SW480 (cell line): ENCODE results near the gene MUCL3.
A peak's percentile ranks its signal among the peaks of the same experiment; 100 is the strongest.
"Not testable (repeated sequence)": the region's sequence is repeated elsewhere in the genome, so short reads cannot be mapped to it uniquely, and the experiment has no call there.

Experiments used
- DNase-seq: peaks from one replicate; pipeline ENCODE4 v3.0.0-alpha.2; 2016; ENCODE audit warnings: low spot score

Gene MUCL3

DNA sequence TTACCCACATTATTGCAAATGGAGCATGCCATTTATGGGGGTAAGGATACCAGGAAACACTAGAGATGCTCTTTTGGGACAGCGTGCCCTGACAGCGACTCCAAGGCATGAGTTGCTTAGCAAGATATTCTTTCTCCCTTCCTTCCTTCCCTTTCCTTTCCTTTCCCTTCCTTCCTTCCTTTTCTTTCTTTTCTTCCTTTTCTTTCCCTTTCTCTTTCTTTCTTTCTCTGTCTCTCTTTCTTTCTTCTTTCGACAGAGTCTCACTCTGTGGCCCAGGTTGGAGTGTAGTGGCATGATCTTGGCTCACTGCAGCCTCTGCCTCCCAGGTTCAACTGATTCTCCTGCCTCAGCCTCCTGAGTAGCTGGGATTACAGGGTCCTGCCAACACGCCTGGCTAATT, 3.3 kb downstream of the MUCL3 start:
- no peak for DNase-seq

DNA sequence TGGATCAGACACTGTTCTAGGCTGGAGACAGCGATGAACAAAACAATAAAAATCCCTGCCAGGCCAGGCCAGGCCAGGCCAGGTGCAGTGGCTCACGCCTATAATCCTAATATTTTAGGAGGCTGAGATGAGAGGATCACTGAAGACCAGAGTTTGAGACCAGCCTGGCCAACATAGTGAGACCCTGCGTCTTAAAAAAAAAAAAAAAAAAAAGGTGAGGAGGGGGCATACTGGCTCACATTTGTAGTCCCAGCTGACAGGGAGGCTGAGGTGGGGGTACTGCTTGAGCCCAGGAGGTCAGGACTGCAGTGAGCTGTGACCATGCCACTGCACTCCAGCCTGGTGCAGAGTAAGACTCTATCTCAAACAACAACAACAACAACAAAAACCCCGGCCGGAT, 4.5 kb downstream of the MUCL3 start:
- no peak for DNase-seq

DNA sequence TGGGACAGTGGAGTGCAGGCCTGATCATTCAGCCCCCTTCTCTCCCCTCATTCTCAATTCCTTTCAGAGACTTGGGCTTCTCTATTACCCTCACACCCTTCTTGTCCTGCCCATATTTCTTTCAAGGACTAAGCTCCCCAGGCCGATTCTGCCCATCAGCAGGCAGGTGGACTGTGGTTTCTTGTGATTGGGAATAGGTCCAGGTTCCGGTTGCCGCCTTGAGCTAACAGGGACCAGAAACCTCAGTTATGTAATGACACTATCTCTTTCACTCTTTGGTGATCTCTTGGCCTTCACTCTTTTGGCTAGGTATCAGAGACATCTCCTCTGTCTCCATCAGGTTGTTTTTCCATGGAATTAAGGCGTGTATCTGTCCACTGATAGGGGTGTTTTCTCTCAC, 6.5 kb downstream of the MUCL3 start:
- no peak for DNase-seq

DNA sequence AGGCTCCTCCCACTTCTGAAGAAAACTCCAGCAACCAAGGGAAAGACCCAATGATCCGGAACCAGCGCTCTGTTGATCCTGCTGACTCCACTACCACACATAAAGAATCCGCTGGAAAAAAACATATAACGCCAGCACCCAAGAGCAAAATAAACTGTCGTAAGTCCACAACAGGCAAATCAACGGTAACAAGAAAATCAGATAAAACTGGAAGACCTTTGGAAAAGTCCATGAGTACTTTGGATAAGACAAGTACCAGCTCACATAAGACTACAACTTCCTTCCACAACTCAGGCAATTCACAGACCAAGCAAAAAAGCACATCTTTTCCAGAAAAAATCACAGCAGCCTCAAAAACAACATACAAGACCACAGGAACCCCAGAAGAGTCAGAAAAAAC, 8.0 kb downstream of the MUCL3 start:
- DNase-seq = no peak

DNA sequence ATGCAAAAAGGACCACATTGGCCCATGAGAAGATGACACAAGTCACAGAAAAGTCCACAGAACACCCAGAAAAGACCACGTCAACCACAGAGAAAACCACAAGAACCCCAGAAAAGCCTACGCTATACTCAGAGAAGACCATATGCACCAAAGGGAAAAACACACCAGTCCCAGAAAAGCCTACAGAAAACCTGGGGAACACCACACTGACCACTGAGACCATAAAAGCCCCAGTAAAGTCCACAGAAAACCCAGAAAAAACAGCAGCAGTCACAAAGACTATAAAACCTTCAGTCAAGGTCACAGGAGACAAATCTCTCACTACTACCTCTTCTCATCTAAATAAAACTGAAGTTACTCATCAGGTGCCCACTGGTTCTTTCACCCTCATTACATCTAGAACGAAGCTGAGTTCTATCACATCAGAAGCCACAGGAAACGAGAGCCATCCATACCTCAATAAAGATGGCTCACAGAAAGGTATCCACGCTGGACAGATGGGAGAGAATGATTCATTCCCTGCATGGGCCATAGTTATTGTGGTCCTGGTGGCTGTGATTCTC, 11.2 kb downstream of the MUCL3 start:
- DNase-seq = no peak

DNA sequence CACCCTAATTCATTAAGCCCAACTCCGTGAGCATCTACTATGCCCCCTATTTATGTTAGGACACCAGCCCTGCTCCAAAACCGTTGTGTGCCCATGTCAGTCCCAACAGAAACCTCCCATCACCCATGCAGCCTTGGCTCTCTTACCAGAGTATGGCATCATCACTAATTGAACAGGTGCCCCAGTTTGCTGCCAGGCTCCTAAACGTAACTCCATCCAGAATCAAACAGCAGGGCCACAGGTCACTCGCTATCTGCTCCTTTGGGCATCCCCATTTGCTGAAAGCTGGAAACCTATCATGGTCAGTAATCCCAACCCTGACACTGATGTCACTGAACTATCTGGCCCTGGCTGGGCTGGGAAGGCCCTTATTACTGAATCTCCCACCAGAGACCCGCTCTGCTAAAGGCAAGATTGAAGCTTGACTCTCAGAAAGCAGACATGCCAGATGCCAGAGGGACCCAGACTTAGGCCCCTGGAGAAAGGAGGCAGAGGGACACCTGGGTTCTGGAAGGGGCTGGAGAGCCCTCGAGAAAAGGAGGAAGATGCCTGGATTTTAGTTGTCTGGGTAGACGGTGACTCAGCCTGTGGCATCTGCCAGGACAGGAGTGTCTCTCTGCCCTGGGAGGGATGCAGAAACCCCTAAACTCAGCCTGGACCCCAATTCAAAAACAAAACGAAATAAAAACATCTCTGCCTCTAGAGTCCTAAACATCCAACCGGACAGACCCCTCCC, 14.0 kb downstream of the MUCL3 start:
- DNase-seq = peak; percentile 20

DNA sequence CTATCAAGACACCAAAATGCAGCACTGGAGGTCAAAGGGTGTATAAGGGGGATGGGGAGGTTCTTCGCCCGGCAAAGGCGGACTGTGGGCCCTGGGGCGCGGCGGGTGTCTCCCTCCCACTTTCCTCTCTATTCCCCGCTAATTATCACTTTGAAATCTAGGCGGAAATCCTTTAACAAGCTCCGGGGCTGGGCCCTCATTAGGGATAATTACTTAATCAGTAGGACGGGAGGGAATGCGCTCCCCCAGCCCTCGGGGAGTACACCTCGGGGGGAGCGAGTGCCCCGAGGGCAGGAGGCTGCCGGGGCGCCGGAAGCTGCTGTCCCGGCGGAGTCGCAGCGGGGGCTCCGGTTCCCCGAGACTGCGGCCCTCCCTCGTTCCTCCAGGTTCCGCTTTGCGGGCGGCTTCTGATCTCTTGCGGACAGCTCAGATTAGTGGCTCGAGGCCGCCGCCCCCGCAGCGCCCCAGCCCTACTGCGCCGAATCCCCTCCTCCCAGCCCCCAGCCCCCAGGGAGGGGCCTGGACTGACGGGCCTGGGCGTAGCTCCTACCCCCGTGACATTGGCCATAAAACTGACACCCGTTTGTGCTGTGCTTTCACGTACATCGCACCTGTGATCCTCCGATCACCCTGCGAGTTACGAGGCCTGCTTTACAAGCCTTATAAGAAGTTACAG, 14.7 kb downstream of the MUCL3 start:
- DNase-seq = peak; percentile 74

DNA sequence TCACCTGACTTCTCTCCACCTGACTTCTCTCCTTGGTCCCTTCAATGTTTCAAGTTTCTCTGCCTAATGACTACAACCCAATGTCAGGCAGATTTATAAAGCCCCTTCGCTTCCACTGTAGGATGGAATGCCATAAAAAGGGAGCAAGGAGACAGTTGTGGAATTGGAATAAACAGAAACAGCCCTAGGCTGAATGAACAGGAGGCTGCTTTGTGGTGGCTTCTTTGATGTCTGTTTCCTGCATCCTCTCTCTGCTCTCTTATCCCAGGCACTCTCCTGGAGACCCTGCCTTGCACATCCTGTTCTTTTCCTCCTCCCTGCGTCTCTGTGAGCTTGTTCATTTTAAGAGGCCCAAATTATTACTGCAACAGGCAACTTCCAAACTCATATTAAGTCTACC, 16.9 kb downstream of the MUCL3 start:
- DNase-seq = peak; percentile 42

DNA sequence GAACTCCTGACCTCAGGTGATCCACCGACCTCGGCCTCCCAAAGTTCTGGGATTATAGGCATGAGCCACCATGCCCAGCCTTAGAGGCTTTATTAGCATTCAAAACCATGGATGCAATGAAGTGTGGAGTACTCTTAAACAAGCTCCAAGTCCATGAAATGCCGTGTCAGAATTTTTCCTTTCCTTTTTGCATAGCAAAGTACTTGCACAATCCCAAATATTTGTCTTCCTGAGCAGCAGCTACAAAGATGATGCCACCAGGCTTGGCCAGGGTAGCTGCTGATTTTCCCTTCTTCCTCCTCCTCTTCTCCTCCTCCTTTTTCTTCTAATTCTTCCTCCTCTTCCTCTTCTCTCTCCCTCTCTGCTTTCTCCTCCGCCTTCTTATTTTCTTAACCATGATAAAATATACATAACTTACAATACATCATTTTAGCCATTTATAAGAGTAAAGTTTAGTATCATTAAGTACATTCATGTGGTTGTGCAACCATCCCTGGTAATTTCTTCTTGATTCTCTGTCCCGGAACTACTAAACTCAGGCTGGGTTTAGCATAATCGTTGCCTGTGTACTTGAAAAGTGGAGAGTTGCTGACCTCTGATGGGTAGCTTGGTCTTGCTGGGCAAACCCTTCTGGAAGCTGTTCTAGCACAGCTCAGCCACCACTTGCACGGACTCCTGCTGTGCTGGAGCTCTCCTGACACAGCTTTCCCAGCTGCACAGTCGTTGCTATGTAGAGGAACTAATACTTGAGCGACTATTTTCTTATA, 20.3 kb downstream of the MUCL3 start:
- DNase-seq = no peak

DNA sequence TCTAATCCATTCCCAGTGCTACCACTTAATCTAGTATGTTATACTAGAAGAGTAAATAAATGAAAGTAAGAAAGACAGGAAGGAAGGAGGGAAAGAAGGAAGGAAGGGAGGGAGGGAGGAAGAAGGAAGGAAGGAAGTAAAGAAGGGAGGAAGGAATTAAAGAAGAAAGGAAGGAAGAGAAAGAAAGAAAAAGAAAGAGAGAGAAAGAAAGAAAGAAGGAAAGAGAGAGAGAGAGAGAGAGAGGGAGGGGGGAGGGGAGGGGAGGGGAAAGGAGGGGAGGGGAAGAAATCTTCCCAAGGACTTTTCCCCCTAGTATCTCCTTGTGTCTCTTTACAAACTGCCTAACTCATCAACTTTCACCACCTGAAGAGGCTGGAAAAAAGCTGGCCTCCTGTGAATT, 21.9 kb downstream of the MUCL3 start:
- no peak for DNase-seq

DNA sequence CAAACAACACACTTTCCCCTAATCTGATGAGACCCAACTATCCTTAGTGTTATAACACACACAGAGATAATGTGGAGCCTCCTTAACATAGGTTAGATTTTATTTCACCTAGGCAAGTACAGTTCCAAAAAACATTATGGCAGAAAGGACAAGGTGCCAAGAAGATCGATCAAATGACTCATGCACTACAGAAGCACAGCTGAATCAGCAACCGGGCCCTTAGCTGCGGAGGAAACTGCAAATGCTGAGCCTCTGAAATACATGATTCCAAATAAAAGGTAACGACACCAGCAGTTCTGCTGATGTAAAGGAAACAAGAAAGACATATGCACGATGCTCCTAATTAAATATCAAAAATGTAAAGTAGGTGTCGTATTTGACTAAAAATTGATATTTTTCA, 22.9 kb downstream of the MUCL3 start:
- DNase-seq = peak; percentile 22

DNA sequence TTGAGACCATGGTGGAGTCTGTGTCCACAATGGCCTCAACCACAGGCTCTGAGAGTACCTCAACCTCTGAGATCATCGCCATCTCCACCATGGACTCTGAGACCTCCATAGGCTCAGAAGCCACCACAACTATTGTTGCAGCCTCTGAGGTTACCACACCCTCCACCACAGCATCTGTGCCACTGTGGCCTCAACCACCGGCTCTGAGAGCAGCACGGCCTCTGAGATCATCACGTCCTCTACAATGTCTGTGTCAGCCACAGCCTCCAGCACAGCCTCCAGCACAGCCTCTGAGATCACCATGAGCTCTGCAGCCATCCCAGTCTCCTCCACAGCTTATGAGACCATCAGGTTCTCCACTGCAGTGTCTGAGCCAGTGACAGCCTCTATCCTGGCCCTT, 23.3 kb downstream of the MUCL3 start:
- DNase-seq = peak; percentile 80

DNA sequence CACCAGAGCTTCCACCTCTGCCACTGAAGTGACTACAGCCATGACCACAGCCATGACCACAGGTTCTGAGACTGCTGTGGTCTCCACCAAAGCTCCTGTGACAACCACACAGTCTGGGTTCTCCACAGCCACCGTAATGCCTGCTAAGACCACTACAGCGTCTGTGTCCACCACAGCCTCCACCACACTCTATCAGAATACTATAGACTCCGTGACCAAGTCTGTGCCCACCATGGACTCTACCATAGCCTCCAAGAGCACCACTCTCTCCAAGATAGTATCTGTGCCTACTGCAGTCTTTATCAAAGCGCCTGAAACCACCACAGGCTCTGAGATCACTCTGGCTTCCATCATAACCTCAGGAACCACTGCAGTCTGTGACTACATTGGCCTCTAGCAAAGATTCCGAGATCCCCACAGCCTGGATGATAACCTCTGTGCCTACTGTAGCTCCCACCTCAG, 24.4 kb downstream of the MUCL3 start:
- no peak for DNase-seq

DNA sequence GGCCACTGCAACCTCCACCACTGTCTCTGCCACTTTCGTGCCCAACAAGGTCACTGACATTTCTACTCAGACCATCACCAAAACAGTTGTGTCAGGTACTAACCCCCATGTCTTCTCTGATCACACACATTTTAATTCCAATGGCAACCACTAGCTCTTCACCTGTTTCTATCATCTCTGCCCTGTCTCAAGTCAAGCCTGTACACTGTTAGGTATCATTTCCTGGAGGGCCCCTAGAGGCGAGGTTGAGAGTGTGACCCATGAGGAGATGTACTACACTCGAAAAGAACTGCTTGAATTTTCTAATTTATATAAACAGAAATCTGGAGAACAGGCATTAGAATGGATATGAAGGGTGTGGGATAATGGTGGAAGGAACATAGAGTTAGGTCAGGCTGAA, 25.4 kb downstream of the MUCL3 start:
- no peak for DNase-seq

DNA sequence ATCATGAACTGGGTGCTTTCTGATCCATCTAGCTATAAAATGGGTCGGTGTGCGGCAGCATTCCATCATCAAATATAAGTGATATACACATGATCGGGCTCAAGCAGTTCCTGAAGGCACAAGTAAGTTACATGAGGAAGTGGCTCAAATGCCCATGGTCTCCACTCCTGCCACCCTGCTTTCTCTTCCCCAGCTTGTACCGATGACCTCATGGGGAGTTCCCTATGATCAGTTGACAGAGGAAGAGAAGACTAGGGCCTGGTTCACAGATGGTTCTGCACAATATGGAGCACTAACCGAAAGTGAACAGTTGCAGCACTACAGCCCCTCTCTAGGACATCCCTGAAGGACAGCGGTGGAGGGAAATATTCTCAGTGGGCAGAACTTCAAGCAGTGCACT, 28.4 kb downstream of the MUCL3 start:
- DNase-seq = not testable (repeated sequence)

DNA sequence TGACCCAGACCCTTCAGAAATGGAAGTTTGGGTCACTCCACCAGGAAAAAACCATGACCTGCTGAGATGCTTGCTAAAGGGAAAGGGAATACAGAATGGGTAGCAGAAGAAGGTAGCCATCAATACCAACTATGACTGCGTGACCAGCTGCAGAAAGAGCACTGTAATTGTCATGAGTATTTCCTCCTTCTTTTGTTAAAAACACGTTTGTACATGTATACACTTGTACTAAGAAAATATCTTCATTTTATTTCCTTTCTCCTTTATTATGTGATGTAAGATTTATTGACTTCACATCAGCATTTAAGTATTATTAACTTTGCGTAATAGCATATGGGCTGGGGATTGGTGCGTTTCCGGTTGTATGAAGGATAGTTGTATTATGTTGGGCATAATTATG, 30.2 kb downstream of the MUCL3 start:
- DNase-seq = no peak

DNA sequence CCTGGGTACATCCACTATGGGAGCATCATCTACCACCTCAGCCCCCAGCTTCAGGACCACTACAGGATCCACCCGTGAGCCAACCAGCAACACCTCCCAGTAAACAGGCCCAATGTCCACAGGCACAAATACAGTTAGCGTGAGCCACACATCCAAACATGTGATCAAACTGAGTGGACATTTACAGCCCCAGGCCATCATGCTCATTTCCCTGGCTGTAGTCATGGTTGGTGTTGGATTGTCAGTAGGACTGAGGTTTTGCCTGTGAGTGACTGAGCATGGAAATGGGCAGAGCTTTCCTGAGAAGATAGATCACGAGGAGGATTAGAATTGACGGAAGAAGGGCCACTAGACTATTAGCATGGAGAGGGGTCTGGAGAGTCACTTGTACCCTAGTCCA, 32.0 kb downstream of the MUCL3 start:
- DNase-seq = no peak

DNA sequence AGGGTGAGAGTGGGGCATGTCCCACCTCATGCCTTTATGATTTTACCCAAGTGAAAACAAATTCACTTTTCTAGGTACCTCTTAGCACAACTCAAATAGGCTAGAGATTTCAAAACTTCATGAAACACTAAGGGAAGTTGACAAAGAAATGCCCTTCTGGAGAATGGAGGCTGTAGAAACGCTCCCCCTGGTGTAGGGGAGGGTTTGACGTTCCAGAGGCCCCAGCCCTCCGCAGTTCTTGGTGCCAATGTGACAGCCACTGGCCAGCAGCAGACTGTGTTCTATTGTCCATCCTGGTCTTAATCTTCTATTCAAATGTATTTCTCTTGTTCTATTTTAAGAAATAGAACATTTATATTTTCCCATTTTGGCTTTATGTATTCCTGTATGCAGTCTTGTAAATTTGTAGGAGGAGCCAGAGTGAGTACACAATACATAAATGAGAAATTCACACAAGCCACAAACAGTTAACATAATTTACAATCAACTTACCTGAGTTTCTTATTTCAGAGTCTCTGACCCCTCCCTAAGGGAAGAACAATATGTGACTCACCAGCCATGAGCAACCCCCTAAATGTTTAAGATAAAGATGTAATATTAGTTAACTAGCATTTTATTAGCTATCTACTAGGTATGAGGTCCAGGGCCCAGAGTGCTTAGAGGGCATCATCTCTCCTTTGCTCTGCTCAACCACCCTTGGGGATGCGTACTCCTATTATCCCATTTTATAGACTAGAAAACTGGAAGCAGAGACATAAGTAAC, 33.9 kb downstream of the MUCL3 start:
- DNase-seq = no peak

DNA sequence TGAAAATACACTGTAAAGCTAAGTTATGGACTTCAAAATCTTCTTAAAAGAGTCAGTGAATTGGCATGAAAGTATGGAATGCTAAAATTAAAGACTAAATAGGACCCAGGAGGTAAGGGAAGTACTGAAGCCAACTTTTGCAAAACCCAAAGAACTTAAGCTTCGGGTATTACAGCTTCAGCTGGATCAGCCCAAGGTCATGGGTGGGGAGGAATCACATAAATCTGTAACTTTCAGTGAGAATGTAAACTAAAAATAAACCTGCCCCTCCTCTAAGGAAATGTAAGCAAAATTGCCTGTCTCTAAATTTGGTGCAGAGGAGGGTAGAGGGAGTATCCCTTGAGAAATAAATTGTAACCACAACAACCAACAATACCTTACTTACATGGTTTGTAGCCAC, 38.4 kb downstream of the MUCL3 start:
- DNase-seq = no peak

DNA sequence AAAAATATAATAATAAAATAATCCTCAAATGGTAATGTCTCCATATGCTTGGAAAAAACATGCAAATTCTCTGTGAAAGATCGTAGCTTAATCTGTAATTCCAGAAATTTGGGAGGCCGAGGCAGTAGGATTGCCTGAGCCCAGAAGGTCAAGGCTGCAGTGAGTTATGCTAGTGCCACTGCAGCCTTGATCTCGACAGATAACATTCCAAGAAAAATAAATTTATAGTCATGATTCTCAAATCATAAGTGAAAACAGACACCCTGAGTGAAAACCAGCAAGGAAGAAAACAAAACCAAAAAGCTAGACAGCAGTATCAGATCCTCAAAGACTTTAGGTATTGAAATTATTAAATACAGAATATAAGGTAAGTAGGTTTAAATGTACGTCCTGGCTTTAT, 38.9 kb downstream of the MUCL3 start:
- DNase-seq = no peak

DNA sequence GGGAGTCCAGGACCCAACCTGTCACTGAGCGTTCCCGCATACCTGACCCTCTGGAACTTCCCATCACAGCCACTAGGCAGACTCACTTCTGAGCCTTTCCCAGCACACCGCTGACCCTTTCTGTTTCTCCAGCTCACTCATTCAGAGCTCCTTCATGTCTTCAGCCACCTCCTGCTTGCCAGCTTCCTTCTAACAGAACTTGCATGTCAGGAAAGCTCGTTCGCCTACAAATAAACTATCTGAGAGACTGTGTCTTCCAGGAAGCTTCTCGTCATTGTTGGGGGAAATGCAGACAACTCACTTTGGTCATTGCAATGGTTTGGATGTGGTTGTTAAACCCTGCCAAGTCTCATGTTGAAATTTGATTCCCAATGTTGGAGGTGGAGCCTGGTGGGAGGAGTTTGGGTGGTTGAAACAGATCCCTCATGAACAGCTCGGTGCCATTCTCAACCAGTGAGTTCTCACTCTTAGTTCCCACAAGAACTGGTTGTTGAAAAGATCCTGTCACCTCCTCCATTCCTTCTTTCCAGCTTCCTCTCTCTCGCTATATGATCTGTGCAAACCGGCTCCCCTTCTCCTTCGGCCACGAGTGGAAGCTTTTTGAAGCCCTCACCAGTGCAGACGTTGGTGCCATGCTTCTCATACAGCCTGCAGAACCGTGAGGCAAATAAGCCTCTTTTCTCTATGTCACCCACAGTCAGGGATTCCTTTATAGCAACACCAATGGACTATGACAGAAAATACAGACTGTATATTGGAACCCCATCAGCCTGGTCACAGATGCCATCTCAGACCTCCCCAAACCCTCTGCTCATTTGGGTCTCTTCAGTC, 41.4 kb downstream of the MUCL3 start:
- peak; percentile 79 for DNase-seq
